NCI-H2196 treated with DMSO at 0.1 percent for 48 hours (cell line): ENCODE measurements around the gene METTL1.
"Not testable (repeated sequence)": the region's sequence is repeated elsewhere in the genome, so short reads cannot be mapped to it uniquely, and the experiment has no call there.

Source experiments
- DNase-seq: peaks from one replicate; lab custom pipeline; 2025; ENCODE audit not compliant: unreplicated experiment; lab: John Stamatoyannopoulos, UW

The METTL1 gene

GRCh38 chr12:57800965-57801364, 29.1 kb upstream of the METTL1 start:
- no peak for DNase-seq

- no peak for DNase-seq
Measured at GRCh38 chr12:57797933-57798332, 26.0 kb upstream of the METTL1 start.

GRCh38 chr12:57796996-57797395, 25.1 kb upstream of the METTL1 start:
- no peak for DNase-seq

- DNase-seq: no peak
Measured at GRCh38 chr12:57795354-57795753, 23.4 kb upstream of the METTL1 start.

GRCh38 chr12:57793920-57794319, 22.0 kb upstream of the METTL1 start:
- no peak for DNase-seq

GRCh38 chr12:57783861-57784260, 12.0 kb upstream of the METTL1 start:
- DNase-seq: no peak

GRCh38 chr12:57783466-57783801, 11.5 kb upstream of the METTL1 start:
- no peak for DNase-seq

- peak; percentile 79 for DNase-seq
Measured at GRCh38 chr12:57782608-57783465, 10.9 kb upstream of the METTL1 start, which contains the start of gene TSFM. Gene TSFM (plus strand): TSS chr12:57782787. CDS start chr12:57782802, 15 bp downstream.

GRCh38 chr12:57782243-57782607, 10.3 kb upstream of the METTL1 start:
- no peak for DNase-seq

GRCh38 chr12:57781801-57782200, 9.9 kb upstream of the METTL1 start:
- no peak for DNase-seq

GRCh38 chr12:57781244-57781643, 9.3 kb upstream of the METTL1 start:
- no peak for DNase-seq

- no peak for DNase-seq
Measured at GRCh38 chr12:57780284-57780897, 8.5 kb upstream of the METTL1 start.

GRCh38 chr12:57779736-57780135, 7.8 kb upstream of the METTL1 start:
- no peak for DNase-seq

GRCh38 chr12:57777911-57778310, 6.0 kb upstream of the METTL1 start:
- no peak for DNase-seq

- no peak for DNase-seq
Measured at GRCh38 chr12:57777367-57777766, 5.5 kb upstream of the METTL1 start.

GRCh38 chr12:57776247-57776587, 4.3 kb upstream of the METTL1 start:
- no peak for DNase-seq

- DNase-seq: no peak
Measured at GRCh38 chr12:57775563-57776246, 3.8 kb upstream of the METTL1 start.

- DNase-seq: no peak
Measured at GRCh38 chr12:57775044-57775443, 3.1 kb upstream of the METTL1 start.

- DNase-seq: not testable (repeated sequence)
Measured at GRCh38 chr12:57774634-57775033, 2.7 kb upstream of the METTL1 start.

GRCh38 chr12:57772429-57773322, 771 bp upstream of the METTL1 start, which contains the start of gene EEF1AKMT3:
Gene EEF1AKMT3 (plus strand): TSS chr12:57772614. CDS start chr12:57772725, 111 bp downstream.
- no peak for DNase-seq
